Activated CD8-positive, alpha-beta T cell treated with anti-CD3 and anti-CD28 coated beads for 36 hours (primary cell): ENCODE results near the gene ABCD1. TPM values are rescaled to one million over a fixed set of nuclear protein-coding genes. Genes with fewer than 3 reads are reported as not detected.

Experiments used
- total RNA-seq, 2 experiments: library from RNA; stranded (reverse); gene quantifications; one replicate each; pipeline ENCODE4 v1.2.3, GENCODE V29; 2021

Gene ABCD1
- total RNA-seq, 2 experiments from 2014 or later, result 3.9 to 4.4 TPM

Other genes with a start within 250 kb of the ABCD1 start
- not detected for gene BGN, start 229.9 kb upstream of the ABCD1 start, total RNA-seq
- gene ATP2B3, start 207.2 kb upstream of the ABCD1 start, total RNA-seq, result not detected
- 10 to 100 TPM; 18.5 to 21.3 TPM for gene CCNQ, start 125.7 kb upstream of the ABCD1 start, total RNA-seq
- under 1 TPM in 1 of 2 experiments, not detected in 1; 0.14 TPM for gene DUSP9, start 77.7 kb upstream of the ABCD1 start, total RNA-seq
- gene PNCK, start 51.0 kb upstream of the ABCD1 start, total RNA-seq, result 1 to 10 TPM in 1 of 2 experiments, under 1 TPM in 1; 0.70 to 1.1 TPM
- 1 to 10 TPM; 2.5 to 2.7 TPM for gene SLC6A8, start 36.9 kb upstream of the ABCD1 start, total RNA-seq
- gene BCAP31, start 469 bp upstream of the ABCD1 start, total RNA-seq, result 100 to 1,000 TPM in 1 of 2 experiments, 10 to 100 TPM in 1; 97.6 to 102 TPM
- gene PLXNB3, start 39.4 kb downstream of the ABCD1 start, total RNA-seq, result 1 to 10 TPM; 7.7 to 8.2 TPM
- gene SRPK3, start 56.2 kb downstream of the ABCD1 start, total RNA-seq, result under 1 TPM in 1 of 2 experiments, not detected in 1; 0.09 TPM
- gene IDH3G, start 69.5 kb downstream of the ABCD1 start, total RNA-seq, result 10 to 100 TPM; 54.3 to 56.9 TPM
- gene SSR4, start 69.8 kb downstream of the ABCD1 start, total RNA-seq, result 100 to 1,000 TPM; 152 to 153 TPM
- gene PDZD4, start 105.7 kb downstream of the ABCD1 start, total RNA-seq, result 1 to 10 TPM; 1.4 to 2.6 TPM
- gene L1CAM, start 161.3 kb downstream of the ABCD1 start, total RNA-seq, result 1 to 10 TPM; 2.1 to 2.2 TPM
- gene AVPR2, start 179.8 kb downstream of the ABCD1 start, total RNA-seq, result not detected
- 100 to 1,000 TPM; 128 to 130 TPM for gene ARHGAP4, start 201.4 kb downstream of the ABCD1 start, total RNA-seq
- 100 to 1,000 TPM; 123 to 136 TPM for gene NAA10, start 210.2 kb downstream of the ABCD1 start, total RNA-seq
- 10 to 100 TPM; 14.3 to 15.8 TPM for gene RENBP, start 219.8 kb downstream of the ABCD1 start, total RNA-seq
- gene HCFC1, start 247.0 kb downstream of the ABCD1 start, total RNA-seq, result 100 to 1,000 TPM; 115 to 116 TPM
- 1 to 10 TPM; 4.4 to 4.5 TPM for gene TMEM187, start 247.9 kb downstream of the ABCD1 start, total RNA-seq